GM21447 (cell line): Measurements from ENCODE around the gene CSRNP2.
"Not testable (repeated sequence)": the region's sequence is repeated elsewhere in the genome, so short reads cannot be mapped to it uniquely, and the experiment has no call there.

Experiments used
- ATAC-seq: cut with Tn5 transposase; IDR thresholded peaks from one replicate; pipeline ENCODE4 v1.9.1; 2021; ENCODE audit not compliant: unreplicated experiment

CSRNP2 gene

DNA sequence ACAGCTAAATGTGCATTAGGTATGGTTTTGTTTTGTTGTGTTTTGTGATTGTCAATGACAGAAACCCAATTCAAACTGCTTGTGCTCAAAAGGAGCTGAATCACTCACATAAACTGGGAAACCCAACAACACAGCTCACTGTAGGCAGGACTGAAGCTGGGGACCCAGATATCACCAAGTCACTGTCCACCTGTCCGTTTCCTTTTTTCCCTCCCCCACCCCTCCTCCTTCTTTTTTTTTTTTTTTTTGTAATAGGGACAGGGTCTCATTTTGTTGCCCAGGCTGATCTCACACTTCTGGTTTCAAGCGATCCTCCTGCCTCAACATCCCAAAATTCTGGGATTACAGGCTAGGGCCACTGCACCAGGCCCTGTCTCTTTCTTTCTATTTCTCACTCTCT, 50.3 kb downstream of the CSRNP2 start:
- no peak for ATAC-seq

GRCh38 chr12:51028813-51029150, 54.6 kb downstream of the CSRNP2 start:
- no peak for ATAC-seq

- ATAC-seq = no peak
Measured at GRCh38 chr12:51028126-51028812, 55.1 kb downstream of the CSRNP2 start.

DNA sequence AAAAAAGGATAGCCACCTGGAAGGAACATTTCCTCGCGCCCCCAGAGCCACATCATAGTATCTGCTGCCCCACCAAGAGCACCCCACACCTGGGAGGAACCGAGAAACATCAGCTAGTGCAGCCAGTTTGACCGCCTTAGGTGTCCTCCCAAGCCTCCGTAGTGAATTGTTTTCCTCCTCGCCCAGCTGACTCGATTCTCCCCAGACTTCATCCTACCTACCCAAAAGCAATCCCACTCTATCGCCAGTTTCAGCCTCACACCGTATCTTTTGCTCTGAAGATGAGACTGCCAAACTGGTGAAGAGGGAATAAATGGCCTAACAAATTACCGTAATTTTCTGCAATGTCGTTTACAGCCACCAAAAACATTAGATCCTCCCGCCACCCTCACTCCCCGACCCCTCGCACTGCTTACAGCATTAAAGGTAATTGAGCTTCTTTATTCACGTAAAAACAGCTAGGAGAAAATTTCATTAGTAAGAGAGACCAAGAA, 56.0 kb downstream of the CSRNP2 start:
- ATAC-seq = no peak

DNA sequence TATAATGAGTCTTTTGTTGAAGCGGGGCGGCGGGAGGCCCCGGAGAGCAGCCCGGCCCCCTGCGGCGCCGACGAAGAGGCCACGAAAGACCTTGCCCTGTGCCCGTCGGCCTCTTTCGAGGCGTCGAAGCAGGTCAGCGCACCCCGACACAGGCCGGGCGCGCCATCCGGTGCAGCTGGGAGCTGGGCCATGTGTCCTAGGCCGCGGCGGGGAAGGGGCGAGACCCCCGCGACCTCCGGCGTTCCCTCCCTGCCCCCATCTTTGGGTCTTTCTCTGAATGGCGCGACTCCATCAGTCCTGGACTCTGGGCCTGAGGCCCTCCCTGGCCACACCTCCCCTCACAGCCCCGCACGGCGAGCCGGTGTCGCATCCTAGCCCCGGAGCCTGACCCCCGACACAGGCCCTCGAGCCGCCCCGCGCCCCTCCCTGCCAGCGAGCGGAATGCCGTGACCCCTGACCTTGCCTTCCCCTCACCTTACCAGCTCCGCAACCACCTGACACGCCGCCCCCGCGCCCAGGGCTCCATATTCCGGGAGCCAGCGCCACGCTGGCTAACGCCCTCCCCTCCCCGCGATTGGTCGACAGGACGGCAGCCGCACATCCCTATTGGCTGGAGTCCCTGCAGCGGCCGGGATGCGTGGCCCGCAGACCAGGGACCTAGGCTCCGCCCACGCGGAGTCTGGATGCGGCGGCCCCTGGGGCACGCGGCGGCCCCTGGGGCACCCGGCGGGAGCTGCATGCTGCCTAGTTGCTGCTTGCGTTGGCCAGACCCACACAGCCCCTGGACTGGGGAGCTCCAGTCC, 57.4 kb downstream of the CSRNP2 start, which contains the start of gene SLC11A2:
SLC11A2 (minus strand) TSS at position 549 of the 803 bp plus-strand sequence. CDS start 15,656 bp downstream, outside the sequence.
- peak; percentile 84 for ATAC-seq

DNA sequence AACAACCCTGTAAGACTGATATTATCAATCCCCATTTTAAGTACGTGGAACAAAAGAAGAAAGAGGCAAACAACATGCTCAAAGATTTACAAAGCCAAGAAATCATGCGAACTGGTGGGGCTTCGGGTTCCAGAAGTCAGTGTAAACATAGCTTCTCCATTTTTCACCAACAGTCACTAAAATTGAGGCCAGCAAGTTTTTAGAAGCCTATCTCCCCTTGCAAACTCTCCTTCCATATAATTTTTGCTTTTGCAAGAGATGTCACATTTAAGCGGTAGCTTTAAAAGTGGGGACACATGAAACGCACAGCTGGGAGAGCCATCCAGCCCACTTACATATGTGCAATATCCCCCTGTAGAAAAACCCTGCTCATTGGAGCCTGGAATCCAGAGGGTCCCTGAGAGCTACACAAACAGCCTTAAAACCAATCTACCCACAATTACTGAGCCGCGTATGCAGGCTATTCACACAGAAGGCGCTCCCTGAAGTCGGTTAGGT, 58.0 kb downstream of the CSRNP2 start:
- ATAC-seq = peak; percentile 2

DNA sequence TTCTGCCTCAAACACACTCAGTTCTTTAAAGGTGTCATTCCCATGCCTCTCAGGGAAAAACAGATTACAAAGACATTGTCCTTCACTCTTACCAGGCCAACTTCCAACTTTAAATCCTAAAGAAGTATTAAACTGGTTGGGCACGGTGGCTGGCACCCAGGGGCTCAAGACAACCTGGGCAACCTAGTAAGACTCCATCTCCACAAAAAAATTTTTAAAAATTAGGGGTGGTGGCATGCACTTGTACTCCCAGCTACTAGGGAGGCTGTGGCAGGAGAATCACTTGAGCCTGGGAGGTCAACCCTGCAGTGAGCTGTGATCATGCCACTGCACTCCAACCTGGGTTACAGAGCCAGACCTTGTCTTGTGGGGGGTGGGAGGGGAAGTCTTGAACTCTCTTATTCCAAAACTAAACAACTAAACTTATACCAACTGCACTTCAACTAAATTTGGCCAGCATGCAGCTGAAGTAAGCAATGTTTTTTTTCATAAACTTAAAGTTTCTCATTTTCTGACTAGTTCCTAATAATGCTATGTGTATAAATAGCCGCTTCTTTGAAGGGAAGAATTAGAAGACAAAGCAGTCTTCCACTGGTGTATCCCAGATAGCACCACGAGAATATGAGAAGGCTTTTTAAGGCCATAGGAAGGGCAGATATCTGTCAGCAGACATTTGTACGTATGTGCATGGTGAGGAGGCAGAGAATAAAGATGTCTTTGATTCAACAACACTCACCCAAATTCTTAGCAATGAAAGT, 59.6 kb downstream of the CSRNP2 start:
- ATAC-seq = no peak

DNA sequence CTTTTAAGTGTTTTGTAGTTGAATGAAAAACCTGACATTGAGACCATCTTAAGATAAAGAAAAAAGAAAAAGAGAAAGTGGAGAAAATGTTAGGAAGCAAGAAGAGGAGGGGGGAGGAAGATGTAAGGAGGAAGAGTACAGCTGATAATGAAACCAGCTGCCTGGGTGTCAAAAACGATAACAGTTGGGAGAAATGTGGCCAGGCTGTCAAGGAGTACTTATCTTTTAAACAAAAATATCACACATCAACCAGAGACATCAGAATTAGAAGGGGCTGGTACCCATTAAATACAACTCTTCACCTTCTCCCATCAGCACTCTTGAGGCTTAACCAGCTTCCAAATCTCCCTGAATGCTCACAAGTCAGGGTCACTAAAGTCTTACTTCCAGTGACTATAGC, 61.7 kb downstream of the CSRNP2 start:
- ATAC-seq = no peak

DNA sequence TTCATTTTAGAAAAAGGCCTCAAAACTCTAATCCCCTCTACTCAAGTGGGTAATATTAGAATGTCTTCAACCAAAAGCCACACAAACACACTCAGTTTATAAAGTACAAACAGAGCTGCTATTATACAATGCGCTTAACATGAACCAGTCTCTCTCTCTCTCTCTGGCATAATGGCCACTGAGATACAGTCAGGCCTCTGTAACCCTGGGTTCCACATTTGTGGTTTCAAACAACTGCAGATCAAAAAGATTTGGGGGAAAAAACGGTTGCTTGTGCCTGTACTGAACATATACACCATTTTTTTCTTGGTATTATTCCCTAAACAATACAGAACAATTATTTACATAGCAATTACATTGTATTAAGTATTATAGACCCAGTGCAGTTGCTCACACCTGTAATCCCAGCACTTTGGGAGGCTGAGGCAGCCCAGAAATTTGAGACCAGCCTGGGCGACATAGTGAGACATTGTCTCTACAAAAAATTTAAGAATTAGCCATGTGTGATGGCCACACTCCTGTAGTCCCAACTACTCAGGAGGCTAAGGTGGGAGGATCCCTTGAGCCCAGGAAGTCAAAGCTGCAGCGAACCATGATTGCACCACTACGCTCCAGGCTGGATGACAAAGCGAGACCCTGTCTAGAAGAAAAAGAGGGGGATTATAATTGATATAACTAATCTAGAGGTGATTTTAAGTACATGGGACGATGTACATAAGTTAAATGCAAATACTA, 62.8 kb downstream of the CSRNP2 start:
- no peak for ATAC-seq

DNA sequence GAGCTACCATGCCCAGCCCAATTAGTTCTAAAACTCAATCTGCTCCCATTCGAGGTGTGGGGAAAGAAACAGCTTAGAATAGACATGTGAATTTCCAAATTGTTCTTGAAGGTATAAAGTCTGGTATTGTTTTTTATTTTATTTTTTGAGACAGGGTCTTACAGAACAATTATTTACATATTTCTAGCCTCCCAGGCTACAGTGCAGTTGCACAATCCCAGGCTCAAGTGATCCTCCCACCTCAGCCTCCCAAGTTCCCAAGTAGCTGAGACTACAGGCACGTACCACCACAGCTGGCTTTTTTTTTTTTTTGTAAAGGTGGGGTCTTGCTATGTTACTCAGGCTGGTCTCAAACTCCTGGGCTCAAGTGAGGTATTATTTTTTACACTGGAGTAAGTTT, 63.5 kb downstream of the CSRNP2 start:
- ATAC-seq = no peak

- no peak for ATAC-seq
Measured at GRCh38 chr12:51018956-51019355, 64.4 kb downstream of the CSRNP2 start.

- ATAC-seq = no peak
Measured at GRCh38 chr12:51017452-51017851, 65.9 kb downstream of the CSRNP2 start.

GRCh38 chr12:51014467-51014866, 68.9 kb downstream of the CSRNP2 start:
- not testable (repeated sequence) for ATAC-seq

DNA sequence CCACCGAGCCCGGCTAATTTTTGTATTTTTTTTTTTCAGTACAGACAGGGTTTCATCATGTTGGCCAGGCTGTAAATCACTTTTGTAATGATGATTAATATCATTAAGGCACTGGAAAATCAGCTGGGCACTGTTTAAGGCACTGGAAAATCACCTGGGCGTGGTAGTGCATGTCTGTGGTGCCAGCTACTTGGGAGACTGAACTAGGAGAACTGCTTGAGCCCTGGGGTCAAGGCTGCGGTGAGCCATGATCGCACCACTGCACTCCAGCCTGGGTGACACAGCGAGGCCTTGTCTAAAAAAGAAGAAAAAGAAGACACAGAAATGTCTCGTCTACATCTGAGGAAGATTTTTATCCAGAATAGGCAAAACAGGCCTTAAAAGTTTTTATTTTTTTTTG, 70.0 kb downstream of the CSRNP2 start:
- no peak for ATAC-seq

- no peak for ATAC-seq
Measured at GRCh38 chr12:51012570-51013236, 70.7 kb downstream of the CSRNP2 start.

- no peak for ATAC-seq
Measured at GRCh38 chr12:51011955-51012354, 71.4 kb downstream of the CSRNP2 start.
